ENCODE results near the gene PGAP6. TPM values are rescaled to one million over a fixed set of nuclear protein-coding genes. Genes with fewer than 3 reads are reported as not detected.

The PGAP6 gene
- total and polyA plus RNA-seq, 2 of the 4 experiments (the other 2 are of a cell fraction), result 49.1 to 124 TPM

GRCh38 chr16:414395-415169 is 32.8 kb upstream of the PGAP6 start:
- no peaks in the 10 kb centered on the region for H3K79me1 ChIP-seq (ENCODE audit: low read depth in 1 of 2, low read length in 2 of 2)
- H2BK20ac ChIP-seq (ENCODE audit: low read depth, low read length), result no peak overlapping the region
- in situ Hi-C loops (cut with MboI; ENCODE audit: low sequenced_read_pairs), result no loop called here
- H3K14ac ChIP-seq (replicated peaks; ENCODE audit: low read depth, low read length), result no peak overlapping the region
- H2AFZ ChIP-seq (replicated peaks; ENCODE audit: low read length, poor library complexity), result peak overlapping the region; percentile 41
- no peak overlapping the region for H3K56ac ChIP-seq (ENCODE audit: extremely low read depth, insufficient read depth, low read length)
- H2AK5ac ChIP-seq (ENCODE audit: low read depth, low read length), result no peak overlapping the region; the same call in 1 of the 2 replicates
- H4K91ac ChIP-seq (ENCODE audit: insufficient read depth, low read depth, low read length), result no peak overlapping the region
- H2BK15ac ChIP-seq (ENCODE audit: low read depth, low read length), result no peak overlapping the region
- ATAC-seq (ENCODE audit: low read depth), result peak; percentile 53
- no peak overlapping the region for H4K5ac ChIP-seq (ENCODE audit: low read depth, low read length)
- no peak overlapping the region for H4K8ac ChIP-seq (ENCODE audit: low read depth in 2 of 2, low read length in 2 of 2)
- H2BK5ac ChIP-seq (ENCODE audit: low read depth, low read length, poor library complexity, severe bottlenecking), result no peak overlapping the region
- intact Hi-C loops (cut with micrococcal nuclease), result no loop called here
- H4K20me1 ChIP-seq (ENCODE audit: insufficient read depth, low read length), result no peaks in the 10 kb centered on the region
- no peak for TF ChIP-seq BHLHE40 (IDR thresholded peaks at IDR 0.05; ENCODE audit: low read depth, low read length)
- peak; percentile 92 for TF ChIP-seq MAFK (IDR thresholded peaks at IDR 0.05; ENCODE audit: low read depth, low read length)
- no TSS peak for BruUV-seq (replicated peaks)
- H3K9me1 ChIP-seq (ENCODE audit: insufficient read depth, low read length), result no peaks in the 10 kb centered on the region
- no peak overlapping the region for H3K18ac ChIP-seq (ENCODE audit: low read depth, low read length)
- no peak overlapping the region for H3K9ac ChIP-seq (ENCODE audit: low read depth, low read length)
- no peaks in the 10 kb centered on the region for H3K9me3 ChIP-seq (ENCODE audit: control insufficient read depth, insufficient read depth, low read length)
- H3K4me1 ChIP-seq (ENCODE audit: control insufficient read depth, insufficient read depth, low read length), result no peaks in the 10 kb centered on the region
- H3K27me3 ChIP-seq (ENCODE audit: control insufficient read depth, insufficient read depth, low read length), result no peaks in the 10 kb centered on the region
- ChIA-PET CTCF (no interaction called here), POLR2A (ENCODE audit: unreplicated experiment) (no interaction called here)
- DNase-seq, result no peak
- 0 out of 2 replicates have a peak, but pooled peaks cover 2% of the 10 kb centered on the region for H3K36me3 ChIP-seq (ENCODE audit: control insufficient read depth, insufficient read depth, low read length)
- dilution Hi-C loops (cut with HindIII; ENCODE audit: low sequenced_read_pairs, unreplicated experiment), result no loop called here
- no peak overlapping the region for H3K23ac ChIP-seq (ENCODE audit: low read depth, low read length)
- no peak overlapping the region for H2AK9ac ChIP-seq (replicated peaks; ENCODE audit: low read depth, low read length, poor library complexity)
- no peak overlapping the region for H3K4me3 ChIP-seq (ENCODE audit: insufficient read depth, low read depth, low read length)
- no peak overlapping the region for H3K4ac ChIP-seq (ENCODE audit: low read depth, low read length)
- no peak overlapping the region for H3K4me2 ChIP-seq (ENCODE audit: low read depth, low read length)
- no peak overlapping the region for H3K27ac ChIP-seq (ENCODE audit: insufficient read depth, low read length)
- 100% methylated on average over 1 of the region's 21 CpGs; no CpG with 5 or more reads in 1 of the 2 experiments for WGBS, 2 experiments (ENCODE audit: extremely low coverage in 2 of 2, insufficient read length in 1 of 2)
- H2BK120ac ChIP-seq (ENCODE audit: low read depth, low read length), result no peak overlapping the region
